Stimulated activated CD8-positive, alpha-beta memory T cell treated with anti-CD3 and anti-CD28 coated beads, Interleukin-15, amount 100 ng/mL, for 1 hour (primary cell): Measurements from ENCODE around the gene CDK5RAP3.
A peak's percentile ranks its signal among the peaks of the same experiment; 100 is the strongest.

ENCODE experiments used
- DNase-seq: peaks from one replicate; pipeline ENCODE4 v3.0.0-alpha.2; 2020; ENCODE audit warnings: low read depth

Gene CDK5RAP3

GRCh38 chr17:47949197-47949759 lies 21.6 kb upstream of the CDK5RAP3 start:
- peak; percentile 67 for DNase-seq

- DNase-seq: no peak
Measured at GRCh38 chr17:47949946-47950345, 21.0 kb upstream of the CDK5RAP3 start.

GRCh38 chr17:47950448-47950847 lies 20.5 kb upstream of the CDK5RAP3 start:
- no peak for DNase-seq

- DNase-seq: no peak
Measured at GRCh38 chr17:47952171-47953021, 18.5 kb upstream of the CDK5RAP3 start.

GRCh38 chr17:47953909-47954308 lies 17.0 kb upstream of the CDK5RAP3 start:
- DNase-seq: no peak

- DNase-seq: no peak
Measured at GRCh38 chr17:47955497-47956461, 15.1 kb upstream of the CDK5RAP3 start.

GRCh38 chr17:47956791-47957590 lies 13.9 kb upstream of the CDK5RAP3 start:
- no peak for DNase-seq

- no peak for DNase-seq
Measured at GRCh38 chr17:47957591-47958490, 13.1 kb upstream of the CDK5RAP3 start, which contains the start of gene PRR15L. PRR15L (minus strand) TSS chr17:47957883; CDS start chr17:47953234, 4,649 bp downstream.

GRCh38 chr17:47959825-47960655 lies 10.9 kb upstream of the CDK5RAP3 start:
- DNase-seq: no peak

- no peak for DNase-seq
Measured at GRCh38 chr17:47961406-47961805, 9.5 kb upstream of the CDK5RAP3 start.

GRCh38 chr17:47962901-47963300 lies 8.0 kb upstream of the CDK5RAP3 start:
- no peak for DNase-seq

- DNase-seq: no peak
Measured at GRCh38 chr17:47964856-47965255, 6.1 kb upstream of the CDK5RAP3 start.

GRCh38 chr17:47966079-47966519 lies 4.8 kb upstream of the CDK5RAP3 start:
- no peak for DNase-seq

GRCh38 chr17:47967607-47968252 lies 3.2 kb upstream of the CDK5RAP3 start:
- DNase-seq: no peak

- no peak for DNase-seq
Measured at GRCh38 chr17:47968836-47969235, 2.1 kb upstream of the CDK5RAP3 start.

- DNase-seq: no peak
Measured at GRCh38 chr17:47969930-47970724, 786 bp upstream of the CDK5RAP3 start.

GRCh38 chr17:47973541-47973940 lies 2.6 kb downstream of the CDK5RAP3 start:
- no peak for DNase-seq

GRCh38 chr17:47975189-47975822 lies 4.4 kb downstream of the CDK5RAP3 start:
- no peak for DNase-seq
